ENCODE measurements around the gene VKORC1. TPM values are rescaled to one million over a fixed set of nuclear protein-coding genes. Genes with fewer than 3 reads are reported as not detected.

VKORC1 gene
- total and polyA plus RNA-seq, 2 of the 4 experiments (the other 2 are of a cell fraction): 65.2 to 317 TPM

DNA sequence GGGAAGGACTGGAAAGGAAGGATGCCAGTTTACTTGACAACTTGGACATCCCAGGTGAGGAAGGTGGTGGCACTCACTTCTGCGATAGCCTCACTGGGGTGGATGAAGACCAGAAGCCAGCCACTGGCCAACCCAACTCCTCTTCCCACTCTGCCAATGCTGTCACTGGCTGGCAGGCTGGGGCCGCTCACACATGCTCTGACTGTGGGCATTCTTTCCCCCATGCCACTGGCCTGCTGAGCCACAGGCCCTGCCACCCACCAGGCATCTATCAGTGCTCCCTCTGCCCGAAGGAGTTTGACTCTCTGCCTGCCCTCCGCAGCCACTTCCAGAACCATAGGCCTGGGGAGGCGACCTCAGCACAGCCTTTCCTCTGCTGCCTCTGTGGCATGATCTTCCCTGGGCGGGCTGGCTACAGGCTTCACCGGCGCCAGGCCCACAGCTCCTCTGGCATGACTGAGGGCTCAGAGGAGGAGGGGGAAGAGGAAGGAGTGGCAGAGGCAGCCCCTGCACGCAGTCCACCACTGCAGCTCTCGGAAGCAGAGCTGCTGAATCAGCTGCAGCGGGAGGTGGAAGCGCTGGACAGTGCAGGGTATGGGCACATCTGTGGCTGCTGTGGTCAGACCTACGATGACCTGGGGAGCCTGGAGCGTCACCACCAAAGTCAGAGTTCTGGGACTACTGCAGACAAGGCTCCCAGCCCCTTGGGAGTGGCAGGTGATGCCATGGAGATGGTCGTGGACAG is 15.8 kb downstream of the VKORC1 start:
- no peak overlapping the region for H2AK5ac ChIP-seq (ENCODE audit: low read depth, low read length)
- no peaks in the 10 kb centered on the region for H3K27me3 ChIP-seq (ENCODE audit: control insufficient read depth, insufficient read depth, low read length)
- H4K91ac ChIP-seq (ENCODE audit: insufficient read depth, low read depth, low read length): no peak overlapping the region
- POLR2A ChIA-PET (ENCODE audit: unreplicated experiment): interaction anchor here (0.7 kb wide), 1 partner anchor 391 kb away, joined by 3 read pairs; no protein-coding TSS in a partner anchor
- peaks cover 18 to 65% of the 10 kb centered on the region in 2 experiments for H3K79me1 ChIP-seq (ENCODE audit: low read depth in 1 of 2, low read length in 2 of 2)
- CTCF ChIA-PET: no interaction called here
- no peak overlapping the region for H3K4me3 ChIP-seq (ENCODE audit: insufficient read depth, low read depth, low read length)
- no peak overlapping the region for H3K9ac ChIP-seq (ENCODE audit: low read depth, low read length)
- no peak overlapping the region for H3K27ac ChIP-seq (ENCODE audit: insufficient read depth, low read length)
- ATAC-seq (ENCODE audit: low read depth): no peak
- dilution Hi-C loops (cut with HindIII; ENCODE audit: low sequenced_read_pairs, unreplicated experiment) (no loop called here), intact Hi-C loops (cut with micrococcal nuclease) (loop anchor here (10.0 kb wide), 1 partner anchor 124 kb away; the partner anchor contains the start of gene SETD1A), in situ Hi-C loops (cut with MboI; ENCODE audit: low sequenced_read_pairs) (loop anchor here (10.0 kb wide), 1 partner anchor 386 kb away; no protein-coding TSS in a partner anchor)
- no peak overlapping the region for H2BK15ac ChIP-seq (ENCODE audit: low read depth, low read length)
- no peak overlapping the region for H3K56ac ChIP-seq (ENCODE audit: extremely low read depth, insufficient read depth, low read length)
- no peak overlapping the region for H4K5ac ChIP-seq (ENCODE audit: low read depth, low read length)
- no peak overlapping the region for H2BK20ac ChIP-seq (ENCODE audit: low read depth, low read length)
- H2AFZ ChIP-seq (replicated peaks; ENCODE audit: low read length, poor library complexity): no peak overlapping the region
- BruUV-seq (replicated peaks): no TSS peak
- H3K14ac ChIP-seq (replicated peaks; ENCODE audit: low read depth, low read length): no peak overlapping the region
- no peak overlapping the region for H3K18ac ChIP-seq (ENCODE audit: low read depth, low read length)
- H3K4me1 ChIP-seq (ENCODE audit: control insufficient read depth, insufficient read depth, low read length): no peaks in the 10 kb centered on the region
- peaks cover 2% of the 10 kb centered on the region; the same call in 1 of the 2 replicates for H3K9me1 ChIP-seq (ENCODE audit: insufficient read depth, low read length)
- no peak overlapping the region for H2BK120ac ChIP-seq (ENCODE audit: low read depth, low read length)
- WGBS, 2 experiments (ENCODE audit: extremely low coverage in 2 of 2, insufficient read length in 1 of 2): 93% methylated on average over 10 of the region's 15 CpGs; no CpG with 5 or more reads in 1 of the 2 experiments
- no peak overlapping the region for H3K4ac ChIP-seq (ENCODE audit: low read depth, low read length)
- H4K8ac ChIP-seq (ENCODE audit: low read depth in 2 of 2, low read length in 2 of 2): no peak overlapping the region
- no peak overlapping the region for H3K23ac ChIP-seq (ENCODE audit: low read depth, low read length)
- no peak overlapping the region for H2AK9ac ChIP-seq (replicated peaks; ENCODE audit: low read depth, low read length, poor library complexity)
- H3K4me2 ChIP-seq (ENCODE audit: low read depth, low read length): no peak overlapping the region
- DNase-seq: no peak
- peaks cover 70% of the 10 kb centered on the region for H3K36me3 ChIP-seq (ENCODE audit: control insufficient read depth, insufficient read depth, low read length)
- no peak overlapping the region for H2BK5ac ChIP-seq (ENCODE audit: low read depth, low read length, poor library complexity, severe bottlenecking)
- no peaks in the 10 kb centered on the region for H3K9me3 ChIP-seq (ENCODE audit: control insufficient read depth, insufficient read depth, low read length)
- H4K20me1 ChIP-seq (ENCODE audit: insufficient read depth, low read length): peaks cover 19% of the 10 kb centered on the region
- TF ChIP-seq MAFK (IDR thresholded peaks at IDR 0.05; ENCODE audit: low read depth, low read length) (no peak), FOS (IDR thresholded peaks at IDR 0.05; ENCODE audit: low read depth, low read length) (no peak), MXI1 (IDR thresholded peaks at IDR 0.05; ENCODE audit: borderline replicate concordance, low read depth, low read length) (no peak), POLR2A (IDR thresholded peaks at IDR 0.05; ENCODE audit: low read depth, low read length) (no peak), RAD21 (IDR thresholded peaks at IDR 0.05; ENCODE audit: low read length) (no peak), SMC3 (IDR thresholded peaks at IDR 0.05; ENCODE audit: low read depth, low read length) (no peak), CHD1 (IDR thresholded peaks at IDR 0.05; ENCODE audit: low read depth, low read length) (no peak), MAZ (IDR thresholded peaks at IDR 0.05; ENCODE audit: borderline replicate concordance, low read depth, low read length) (no peak), CEBPB (IDR thresholded peaks at IDR 0.05; ENCODE audit: low read depth, low read length) (no peak), NFE2L2 (IDR thresholded peaks at IDR 0.05; ENCODE audit: low read depth, low read length) (no peak), RFX5 (IDR thresholded peaks at IDR 0.05; ENCODE audit: low read depth, low read length) (no peak), BHLHE40 (IDR thresholded peaks at IDR 0.05; ENCODE audit: low read depth, low read length) (no peak)
- TF ChIP-seq, protein P1, sequence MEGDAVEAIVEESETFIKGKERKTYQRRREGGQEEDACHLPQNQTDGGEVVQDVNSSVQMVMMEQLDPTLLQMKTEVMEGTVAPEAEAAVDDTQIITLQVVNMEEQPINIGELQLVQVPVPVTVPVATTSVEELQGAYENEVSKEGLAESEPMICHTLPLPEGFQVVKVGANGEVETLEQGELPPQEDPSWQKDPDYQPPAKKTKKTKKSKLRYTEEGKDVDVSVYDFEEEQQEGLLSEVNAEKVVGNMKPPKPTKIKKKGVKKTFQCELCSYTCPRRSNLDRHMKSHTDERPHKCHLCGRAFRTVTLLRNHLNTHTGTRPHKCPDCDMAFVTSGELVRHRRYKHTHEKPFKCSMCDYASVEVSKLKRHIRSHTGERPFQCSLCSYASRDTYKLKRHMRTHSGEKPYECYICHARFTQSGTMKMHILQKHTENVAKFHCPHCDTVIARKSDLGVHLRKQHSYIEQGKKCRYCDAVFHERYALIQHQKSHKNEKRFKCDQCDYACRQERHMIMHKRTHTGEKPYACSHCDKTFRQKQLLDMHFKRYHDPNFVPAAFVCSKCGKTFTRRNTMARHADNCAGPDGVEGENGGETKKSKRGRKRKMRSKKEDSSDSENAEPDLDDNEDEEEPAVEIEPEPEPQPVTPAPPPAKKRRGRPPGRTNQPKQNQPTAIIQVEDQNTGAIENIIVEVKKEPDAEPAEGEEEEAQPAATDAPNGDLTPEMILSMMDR (conservative IDR thresholded peaks at IDR 0.05; ENCODE audit: low read depth, low read length): no peak
- TF ChIP-seq, protein P2, sequence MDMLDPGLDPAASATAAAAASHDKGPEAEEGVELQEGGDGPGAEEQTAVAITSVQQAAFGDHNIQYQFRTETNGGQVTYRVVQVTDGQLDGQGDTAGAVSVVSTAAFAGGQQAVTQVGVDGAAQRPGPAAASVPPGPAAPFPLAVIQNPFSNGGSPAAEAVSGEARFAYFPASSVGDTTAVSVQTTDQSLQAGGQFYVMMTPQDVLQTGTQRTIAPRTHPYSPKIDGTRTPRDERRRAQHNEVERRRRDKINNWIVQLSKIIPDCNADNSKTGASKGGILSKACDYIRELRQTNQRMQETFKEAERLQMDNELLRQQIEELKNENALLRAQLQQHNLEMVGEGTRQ (IDR thresholded peaks at IDR 0.05; ENCODE audit: low read depth, low read length): no peak
- TF ChIP-seq, protein P3, sequence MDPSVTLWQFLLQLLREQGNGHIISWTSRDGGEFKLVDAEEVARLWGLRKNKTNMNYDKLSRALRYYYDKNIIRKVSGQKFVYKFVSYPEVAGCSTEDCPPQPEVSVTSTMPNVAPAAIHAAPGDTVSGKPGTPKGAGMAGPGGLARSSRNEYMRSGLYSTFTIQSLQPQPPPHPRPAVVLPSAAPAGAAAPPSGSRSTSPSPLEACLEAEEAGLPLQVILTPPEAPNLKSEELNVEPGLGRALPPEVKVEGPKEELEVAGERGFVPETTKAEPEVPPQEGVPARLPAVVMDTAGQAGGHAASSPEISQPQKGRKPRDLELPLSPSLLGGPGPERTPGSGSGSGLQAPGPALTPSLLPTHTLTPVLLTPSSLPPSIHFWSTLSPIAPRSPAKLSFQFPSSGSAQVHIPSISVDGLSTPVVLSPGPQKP (IDR thresholded peaks at IDR 0.05; ENCODE audit: borderline replicate concordance, low read depth, low read length): no peak
